ENCODE measurements around the gene TROAP.

- peak; percentile 69 to 83 (median 76) for TF ChIP-seq CTCF (IDR thresholded peaks at IDR 0.05)
- TF ChIP-seq POLR2A (IDR thresholded peaks at IDR 0.05): no peak
Observed at GRCh38 chr12:49288412-49288853, 34.6 kb upstream of the TROAP start.

All from body of pancreas (tissue), 4 donors.